ENCODE measurements around the gene RGS4.
A peak's percentile ranks its signal among the peaks of the same experiment; 100 is the strongest.

Gene RGS4

DNA sequence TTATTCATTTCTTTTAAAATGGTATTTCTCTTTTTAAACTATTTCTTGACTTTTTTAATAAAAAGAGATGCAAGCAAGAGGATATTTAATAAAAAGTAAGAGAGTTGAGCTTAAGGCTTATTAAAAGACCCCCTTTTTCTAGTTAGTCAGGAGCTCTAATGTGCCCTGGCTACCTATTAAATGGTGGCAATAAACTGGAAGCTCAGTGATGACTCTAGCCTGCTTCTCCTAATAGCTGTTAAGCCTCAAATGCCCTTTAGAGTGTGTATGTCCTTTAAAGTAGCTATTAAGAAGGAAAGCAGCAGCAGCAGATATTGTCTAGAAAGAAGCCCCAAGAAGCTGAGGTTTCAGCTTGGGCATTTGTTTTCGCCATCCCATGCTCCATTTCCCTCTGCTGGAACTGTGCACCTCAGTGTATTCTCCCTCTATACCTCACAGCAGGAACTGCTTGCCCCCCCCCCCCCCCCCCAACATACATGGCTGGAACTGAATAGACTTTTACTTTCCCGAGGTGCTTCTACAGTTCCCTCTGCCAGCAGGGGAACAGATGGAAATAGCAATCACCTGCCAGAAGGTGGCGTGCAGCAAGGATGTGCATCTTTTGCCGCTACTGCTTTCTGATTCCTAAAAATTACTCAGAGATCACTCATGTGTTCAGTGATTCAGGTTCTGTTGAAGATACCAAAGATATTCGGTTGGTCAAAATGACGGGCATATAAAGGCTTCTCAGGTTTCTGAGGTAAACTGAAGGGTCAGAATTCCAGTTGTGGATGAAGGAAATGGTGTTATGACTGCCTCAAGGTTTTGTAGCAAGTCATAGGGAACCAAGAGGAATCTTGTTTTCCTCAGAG is 2.5 kb downstream of the RGS4 start:
- H3K4me3 ChIP-seq (ENCODE audit: low read depth, low read length): peak overlapping the region; percentile 87
- peak; percentile 79 for TF ChIP-seq CTCF (IDR thresholded peaks at IDR 0.05; ENCODE audit: low read depth, low read length)
- peak; percentile 91 for DNase-seq (ENCODE audit: low read depth, low spot score)
- in situ Hi-C loops (cut with HindIII; ENCODE audit: low sequenced_read_pairs): no loop called here

DNA sequence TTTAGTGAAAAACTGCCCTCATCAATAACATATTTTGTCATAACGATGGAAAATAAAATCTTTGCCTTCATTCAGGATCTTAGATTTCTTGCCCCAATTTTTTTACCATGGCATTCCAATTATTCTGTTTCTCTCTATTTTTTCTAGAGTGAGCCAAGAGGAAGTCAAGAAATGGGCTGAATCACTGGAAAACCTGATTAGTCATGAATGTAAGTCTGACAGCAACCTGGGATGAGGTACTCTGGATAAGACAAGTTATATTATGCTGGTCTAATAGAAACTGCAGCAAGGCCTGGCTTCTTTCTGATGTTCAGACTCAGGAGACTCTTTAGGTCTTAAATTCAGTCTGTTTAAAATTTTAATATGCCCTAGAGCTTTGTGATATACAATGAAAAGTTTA is 3.5 kb downstream of the RGS4 start:
- in situ Hi-C loops (cut with HindIII; ENCODE audit: low sequenced_read_pairs): no loop called here
- peak; percentile 50 for DNase-seq (ENCODE audit: low read depth, low spot score)
- peak overlapping the region; percentile 87 for H3K4me3 ChIP-seq (ENCODE audit: low read depth, low read length)
- no peak for TF ChIP-seq CTCF (IDR thresholded peaks at IDR 0.05; ENCODE audit: low read depth, low read length)

DNA sequence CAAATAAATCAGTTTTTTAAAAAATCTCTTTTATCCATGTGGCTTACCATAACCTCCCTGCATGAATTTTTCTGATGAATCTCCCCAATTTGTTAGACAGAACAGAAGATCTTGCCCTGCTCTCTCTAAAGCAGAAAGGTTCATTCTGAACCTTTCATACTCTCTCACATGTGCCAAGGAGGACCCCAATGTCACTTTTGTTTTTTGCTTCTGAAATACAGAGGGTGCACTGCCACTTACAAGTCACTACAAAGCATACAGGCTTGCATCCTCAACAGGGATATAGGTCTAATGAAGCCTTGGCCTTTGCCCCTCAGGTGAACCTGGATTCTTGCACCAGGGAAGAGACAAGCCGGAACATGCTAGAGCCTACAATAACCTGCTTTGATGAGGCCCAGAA is 4.8 kb downstream of the RGS4 start:
- H3K4me3 ChIP-seq (ENCODE audit: low read depth, low read length): no peak overlapping the region
- in situ Hi-C loops (cut with HindIII; ENCODE audit: low sequenced_read_pairs): no loop called here
- TF ChIP-seq CTCF (IDR thresholded peaks at IDR 0.05; ENCODE audit: low read depth, low read length): no peak
- DNase-seq (ENCODE audit: low read depth, low spot score): no peak

- DNase-seq (ENCODE audit: low read depth, low spot score): no peak
- TF ChIP-seq CTCF (IDR thresholded peaks at IDR 0.05; ENCODE audit: low read depth, low read length): no peak
- in situ Hi-C loops (cut with HindIII; ENCODE audit: low sequenced_read_pairs): no loop called here
- H3K4me3 ChIP-seq (ENCODE audit: low read depth, low read length): no peak overlapping the region
Measured at GRCh38 chr1:163074716-163075284, 5.6 kb downstream of the RGS4 start.

- H3K4me3 ChIP-seq (ENCODE audit: low read depth, low read length): no peak overlapping the region
- in situ Hi-C loops (cut with HindIII; ENCODE audit: low sequenced_read_pairs): no loop called here
- no peak for TF ChIP-seq CTCF (IDR thresholded peaks at IDR 0.05; ENCODE audit: low read depth, low read length)
Measured at GRCh38 chr1:163076044-163076443, 6.9 kb downstream of the RGS4 start.

DNA sequence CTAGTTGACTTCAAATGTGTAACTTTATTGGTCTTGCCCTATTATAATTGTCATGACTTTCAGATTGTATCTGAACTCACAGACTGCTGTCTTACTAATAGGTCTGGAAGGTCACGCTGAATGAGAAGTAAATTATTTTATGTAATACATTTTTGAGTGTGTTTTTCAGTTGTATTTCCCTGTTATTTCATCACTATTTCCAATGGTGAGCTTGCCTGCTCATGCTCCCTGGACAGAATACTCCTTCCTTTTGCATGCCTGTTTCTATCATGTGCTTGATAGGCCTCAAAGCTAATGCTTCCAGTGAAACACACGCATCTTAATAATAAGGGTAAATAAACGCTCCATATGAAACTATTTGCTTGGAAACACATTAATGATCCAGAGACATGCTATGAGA is 7.3 kb downstream of the RGS4 start:
- H3K4me3 ChIP-seq (ENCODE audit: low read depth, low read length): no peak overlapping the region
- in situ Hi-C loops (cut with HindIII; ENCODE audit: low sequenced_read_pairs): no loop called here
- TF ChIP-seq CTCF (IDR thresholded peaks at IDR 0.05; ENCODE audit: low read depth, low read length): no peak
- no peak for DNase-seq (ENCODE audit: low read depth, low spot score)

More at GRCh38 chr1:163076044-163076443, 6.9 kb downstream of the RGS4 start:
- no peak for DNase-seq (ENCODE audit: low read depth, low spot score)
